Stimulated activated CD4-positive, alpha-beta T cell treated with anti-CD3 and anti-CD28 coated beads, Interleukin-1b, Interleukin-23, amount 100 ng/mL, for 1 hour (primary cell): ENCODE results near the gene SYT1.
"Not testable (repeated sequence)": the region's sequence is repeated elsewhere in the genome, so short reads cannot be mapped to it uniquely, and the experiment has no call there.

ENCODE experiments used
- DNase-seq, 2 donors: peaks; one replicate each; pipeline ENCODE4 v3.0.0-alpha.2; 2020; ENCODE audit warnings: low read depth in 2 of 2

SYT1 gene

DNA sequence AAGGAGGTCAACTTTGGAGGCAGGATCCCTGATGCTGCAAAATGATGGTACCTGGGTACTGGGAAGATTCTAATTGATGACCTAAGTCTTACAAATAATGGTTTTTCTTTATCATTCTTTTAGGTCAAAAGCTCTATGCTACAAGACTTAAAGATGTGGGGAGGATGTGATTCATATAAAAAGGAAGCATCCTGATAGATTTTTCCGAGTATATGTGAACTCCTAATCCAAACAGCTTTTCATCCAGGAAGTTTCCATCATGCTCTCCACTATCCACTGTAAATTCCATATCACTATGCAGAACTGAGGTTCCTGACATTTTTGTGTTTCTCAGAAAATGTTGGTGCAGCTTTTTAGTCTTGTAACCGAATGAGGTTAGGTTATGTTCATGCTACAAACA is 533.0 kb downstream of the SYT1 start:
- DNase-seq, result no peak

DNA sequence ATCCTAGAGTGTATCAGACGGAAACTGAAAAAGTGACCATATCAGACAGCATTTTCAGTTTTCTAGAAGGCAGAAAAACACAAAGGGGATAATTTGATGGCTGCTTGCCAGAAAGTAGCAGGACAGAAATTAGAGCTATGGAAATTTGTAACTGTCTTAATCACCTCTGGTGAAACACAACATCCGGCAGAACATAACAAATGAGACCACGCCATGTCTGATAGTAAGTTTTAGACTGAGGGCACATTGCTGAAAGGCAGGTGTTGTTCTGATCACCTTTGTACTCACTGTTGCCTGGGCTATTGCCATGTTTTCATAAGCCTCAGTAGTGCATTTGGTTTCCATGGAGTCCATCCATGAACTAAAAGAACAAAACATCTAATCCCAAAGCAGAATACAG is 535.9 kb downstream of the SYT1 start:
- no peak for DNase-seq

DNA sequence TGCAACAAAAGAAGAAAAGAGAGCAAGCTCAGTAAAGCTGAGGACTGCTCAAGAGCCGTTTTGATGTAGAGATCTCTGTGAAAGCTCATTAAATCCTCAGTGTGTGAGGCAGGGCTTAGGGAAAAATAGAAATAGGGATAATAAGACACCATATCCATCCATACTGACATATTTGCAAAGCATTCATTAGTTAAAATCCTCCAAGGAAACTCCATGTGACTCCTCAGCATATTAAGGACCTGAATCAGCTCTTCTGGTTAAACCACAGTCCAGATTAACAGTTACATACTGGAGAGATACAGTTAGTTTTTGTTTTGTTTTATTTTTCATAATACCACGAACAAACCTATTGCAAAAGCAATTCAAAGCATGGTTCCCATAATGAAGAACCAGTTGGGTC is 538.0 kb downstream of the SYT1 start:
- DNase-seq, result no peak

DNA sequence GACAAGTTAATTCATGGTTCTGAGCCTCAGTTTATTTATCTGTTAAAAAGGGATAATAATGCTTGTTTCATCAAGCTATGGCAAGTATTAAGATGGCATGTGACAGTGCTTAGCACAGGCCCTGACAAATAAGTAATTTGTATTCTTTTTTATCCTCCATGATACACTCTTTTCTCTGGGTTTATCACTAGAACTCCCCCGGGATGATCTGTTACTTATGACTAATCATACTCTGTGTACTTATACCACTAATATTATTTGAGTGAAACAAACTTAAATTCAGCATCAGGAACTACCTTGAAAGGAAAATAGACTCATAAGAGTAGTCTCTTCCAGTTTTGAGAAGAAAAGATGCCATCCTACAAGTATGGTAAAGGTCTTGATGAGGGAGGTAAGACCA is 542.4 kb downstream of the SYT1 start:
- no peak for DNase-seq

DNA sequence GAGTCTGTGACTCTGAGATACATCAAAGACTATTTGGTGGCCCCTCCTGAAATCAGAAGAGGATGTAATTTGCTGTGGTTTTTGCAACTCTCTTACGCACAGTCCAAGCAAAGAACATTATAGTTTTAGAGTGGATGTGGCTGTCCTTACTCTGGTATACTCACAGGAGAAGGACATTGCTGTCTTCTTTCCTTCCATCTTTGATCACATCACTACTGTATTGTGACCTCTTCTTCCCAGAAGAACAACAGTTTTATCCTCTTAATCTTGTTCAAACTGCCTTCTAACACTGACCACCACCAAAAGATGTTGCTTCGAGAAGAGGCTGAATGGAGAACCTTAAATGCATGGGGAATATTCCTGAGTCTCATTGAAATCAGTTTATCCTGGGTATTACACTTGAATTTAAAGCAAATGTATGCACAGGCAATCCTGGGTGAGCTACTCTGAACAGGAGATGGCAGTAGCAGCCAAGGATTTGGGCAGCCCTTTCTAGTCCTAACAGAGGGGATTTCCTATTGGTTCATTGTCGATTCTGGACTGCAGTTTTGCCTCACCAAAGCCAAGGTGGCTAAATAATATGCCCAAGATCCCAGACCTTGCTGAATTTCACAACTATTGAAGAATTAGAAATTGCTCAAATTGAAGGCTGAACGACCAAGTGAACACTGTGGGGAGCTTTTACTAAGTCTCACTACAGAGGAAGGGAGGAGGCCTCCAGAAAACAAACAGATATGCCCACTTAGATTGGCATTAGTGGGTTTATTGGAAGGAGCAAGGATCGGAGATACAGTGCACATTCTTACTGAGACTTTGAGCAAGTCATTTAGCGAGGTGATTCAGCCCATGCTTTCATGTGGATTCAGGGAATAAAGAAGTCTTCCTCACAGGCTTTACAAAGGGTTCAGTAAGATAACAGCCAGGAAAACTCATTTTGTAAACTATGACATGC is 543.4 kb downstream of the SYT1 start:
- DNase-seq, result no peak

DNA sequence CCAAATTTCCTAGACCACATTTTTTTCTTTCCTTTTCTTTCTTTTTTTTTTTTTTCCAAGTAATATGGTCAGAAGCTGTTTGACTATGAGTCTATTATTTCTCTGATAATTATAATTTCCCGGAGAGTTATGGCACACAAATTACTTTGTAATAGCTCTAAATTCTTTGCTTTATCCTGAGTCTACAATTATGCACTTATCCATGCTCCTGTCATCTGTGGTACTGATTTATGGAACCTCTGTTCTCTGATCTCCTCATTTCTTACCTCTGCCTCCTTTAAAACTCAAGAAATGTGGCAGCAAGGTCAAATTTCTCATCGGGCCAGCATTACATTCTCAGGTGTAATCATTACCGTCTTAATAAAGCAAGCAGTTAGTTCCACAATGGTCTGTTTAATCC is 544.1 kb downstream of the SYT1 start:
- DNase-seq, result no peak

DNA sequence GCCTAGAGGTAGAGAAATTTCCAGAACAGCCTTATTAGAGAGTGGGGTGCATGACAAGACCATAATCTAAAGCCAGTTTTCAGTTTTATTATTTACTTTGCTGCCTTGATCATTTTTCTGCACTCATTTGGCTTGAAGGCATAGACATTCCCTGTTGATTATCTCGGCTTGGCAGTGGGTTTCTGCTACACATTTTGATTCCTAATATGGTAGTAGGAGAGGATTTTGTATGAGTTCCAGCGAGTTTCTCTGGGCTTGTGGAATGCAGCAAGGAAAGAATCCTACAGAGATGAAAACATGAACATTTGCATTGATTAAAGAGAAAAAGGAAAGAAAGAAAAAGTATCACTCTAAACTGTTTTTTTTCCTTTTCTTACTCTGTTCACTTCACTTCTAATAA is 545.0 kb downstream of the SYT1 start:
- no peak for DNase-seq

DNA sequence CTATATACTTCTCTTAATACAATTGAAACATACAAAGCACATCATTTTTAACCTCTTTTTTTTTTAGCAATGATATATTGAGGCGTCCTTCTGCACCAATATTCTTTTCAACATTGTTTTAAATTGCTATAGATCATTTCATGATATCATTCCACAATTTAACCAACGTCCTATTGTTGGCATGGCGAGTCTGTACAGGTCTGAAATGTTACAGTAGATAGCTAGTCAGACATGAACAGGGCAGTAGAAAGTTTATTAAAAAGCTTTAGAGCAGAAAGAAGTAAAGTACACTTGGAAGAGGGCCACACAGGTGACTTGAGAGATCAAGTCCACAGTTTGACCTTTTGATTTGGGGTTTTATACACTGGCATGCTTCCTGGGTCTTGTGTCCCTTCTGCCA is 547.2 kb downstream of the SYT1 start:
- no peak for DNase-seq

DNA sequence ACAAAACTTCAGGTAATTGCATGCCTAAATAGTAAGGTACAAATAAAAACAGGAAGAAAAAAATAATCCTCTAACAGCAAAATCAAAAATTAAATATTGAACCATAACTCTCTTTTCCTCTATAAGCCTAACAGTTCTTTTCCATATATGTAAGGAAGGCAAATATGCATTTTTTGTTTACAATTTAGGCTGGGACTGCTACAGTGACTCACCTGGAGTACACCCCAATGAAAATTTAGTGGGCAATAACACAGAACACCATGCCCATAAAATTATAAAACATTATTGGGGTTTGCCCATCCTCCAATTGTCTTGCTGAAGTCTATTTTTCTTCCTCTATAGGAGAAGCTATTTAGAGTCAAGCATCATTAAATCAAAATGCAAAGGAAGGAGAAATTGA is 549.2 kb downstream of the SYT1 start:
- no peak for DNase-seq

DNA sequence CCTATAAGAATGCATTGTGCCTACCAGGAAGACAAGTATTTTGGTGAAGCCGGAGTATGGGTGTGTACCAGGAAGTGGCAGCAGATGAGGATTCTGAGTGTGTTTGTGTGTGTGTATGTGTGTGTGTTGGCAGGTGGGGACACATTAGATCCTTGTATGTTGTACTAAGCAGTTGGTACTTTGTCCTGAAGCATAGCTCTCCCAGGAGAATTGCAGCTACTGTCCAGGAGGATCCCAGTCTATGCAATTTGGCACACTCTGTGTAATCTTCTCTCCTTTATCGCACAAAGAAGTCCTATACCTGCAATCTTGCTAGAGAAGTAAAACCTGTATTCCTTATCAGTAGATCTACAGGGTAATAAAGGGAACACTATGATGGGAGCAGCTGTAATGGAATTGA is 549.7 kb downstream of the SYT1 start:
- DNase-seq, result no peak

DNA sequence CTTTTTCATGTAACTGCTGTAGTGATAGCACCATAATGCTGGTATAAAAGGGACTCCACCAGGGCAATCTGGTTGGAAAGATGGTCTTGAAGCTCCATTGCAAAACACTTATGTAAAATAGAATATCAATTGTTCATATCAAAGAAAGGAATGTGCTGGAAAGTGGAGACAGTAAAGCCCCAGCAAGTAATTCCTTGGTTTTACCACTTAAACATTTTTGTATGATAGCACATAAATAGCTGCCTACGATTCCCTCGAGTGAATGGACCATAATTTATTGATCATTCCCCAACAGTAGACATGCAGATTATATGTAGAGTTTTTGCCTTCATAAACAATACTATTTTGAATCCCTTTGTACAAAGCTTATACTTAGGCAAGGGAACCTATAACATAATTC is 550.7 kb downstream of the SYT1 start:
- no peak for DNase-seq

DNA sequence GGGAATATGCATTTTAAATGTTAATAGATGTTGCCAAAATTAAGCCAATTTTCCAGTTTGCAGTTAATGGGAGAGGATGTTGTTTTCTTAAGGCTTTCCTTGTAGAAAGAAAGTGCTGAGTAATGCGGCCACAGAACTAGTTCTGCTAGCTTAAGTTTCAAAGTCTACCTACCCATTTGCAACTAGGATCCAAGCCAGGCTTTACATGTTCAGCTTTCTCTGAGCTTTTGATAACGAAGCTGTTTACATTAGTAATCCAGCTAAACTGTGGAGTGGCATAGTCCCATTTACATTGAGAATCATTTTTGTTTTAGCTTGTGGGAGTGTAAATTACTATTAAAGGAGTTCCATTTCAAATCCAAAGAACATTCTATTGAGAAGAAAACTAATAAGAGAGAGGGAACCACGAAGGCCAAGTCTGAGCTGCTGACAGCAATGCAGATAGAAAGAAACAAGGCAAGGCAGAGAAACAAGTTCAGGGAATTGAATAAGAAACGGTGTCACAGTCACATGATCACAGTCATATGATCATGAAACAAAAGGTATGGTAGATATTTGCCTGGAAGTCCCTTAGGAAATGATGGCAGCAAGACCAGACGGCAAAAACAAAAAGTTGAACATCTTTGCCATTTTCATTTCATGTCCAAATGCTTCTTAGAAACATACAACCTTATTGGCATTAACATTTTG is 551.3 kb downstream of the SYT1 start:
- DNase-seq, result no peak

DNA sequence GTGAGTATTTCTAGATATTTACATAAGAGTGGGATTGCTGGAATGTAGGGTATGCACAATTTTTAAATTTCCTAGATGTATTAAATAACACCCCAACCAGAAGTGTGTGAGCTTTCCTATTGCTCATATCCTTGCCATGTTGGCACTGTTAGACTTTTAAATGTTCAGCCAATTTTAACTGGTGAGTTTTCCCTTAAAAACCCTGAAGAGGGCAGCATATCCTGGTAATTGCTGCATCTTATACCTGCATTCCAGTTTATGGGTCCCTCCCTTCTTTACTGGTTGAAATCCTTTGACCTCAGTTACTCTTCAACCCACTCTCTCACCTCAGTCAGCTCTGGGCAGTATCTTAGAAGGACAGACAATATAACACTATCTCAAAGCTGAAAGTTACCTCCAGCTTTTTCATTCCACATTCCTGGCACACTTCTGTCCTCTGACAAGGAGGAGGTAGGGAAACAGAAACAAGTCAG is 555.6 kb downstream of the SYT1 start:
- no peak for DNase-seq

DNA sequence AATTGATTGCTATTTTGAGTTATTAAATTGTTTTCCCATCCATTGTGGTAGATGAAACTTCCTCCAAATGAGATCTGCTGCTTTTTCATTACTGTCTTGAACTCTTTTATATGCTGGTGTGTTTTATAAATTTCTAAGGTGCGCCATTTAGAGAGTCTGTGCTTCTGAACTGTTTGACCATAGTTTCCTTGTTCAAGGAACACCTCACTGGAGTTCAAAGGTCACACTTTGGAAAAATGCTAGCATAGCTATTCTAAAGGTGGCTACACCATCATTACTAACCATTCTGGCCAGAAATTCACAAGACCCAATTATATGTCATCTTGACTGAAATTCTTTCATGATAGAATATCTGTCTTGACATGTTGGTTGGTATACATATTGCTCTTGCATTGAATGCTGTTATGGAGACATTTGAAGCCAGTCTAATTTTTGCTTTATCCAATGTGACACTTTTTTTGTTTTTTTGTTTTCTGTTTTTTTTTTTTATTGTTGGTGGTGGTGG is 556.7 kb downstream of the SYT1 start:
- DNase-seq, result no peak

DNA sequence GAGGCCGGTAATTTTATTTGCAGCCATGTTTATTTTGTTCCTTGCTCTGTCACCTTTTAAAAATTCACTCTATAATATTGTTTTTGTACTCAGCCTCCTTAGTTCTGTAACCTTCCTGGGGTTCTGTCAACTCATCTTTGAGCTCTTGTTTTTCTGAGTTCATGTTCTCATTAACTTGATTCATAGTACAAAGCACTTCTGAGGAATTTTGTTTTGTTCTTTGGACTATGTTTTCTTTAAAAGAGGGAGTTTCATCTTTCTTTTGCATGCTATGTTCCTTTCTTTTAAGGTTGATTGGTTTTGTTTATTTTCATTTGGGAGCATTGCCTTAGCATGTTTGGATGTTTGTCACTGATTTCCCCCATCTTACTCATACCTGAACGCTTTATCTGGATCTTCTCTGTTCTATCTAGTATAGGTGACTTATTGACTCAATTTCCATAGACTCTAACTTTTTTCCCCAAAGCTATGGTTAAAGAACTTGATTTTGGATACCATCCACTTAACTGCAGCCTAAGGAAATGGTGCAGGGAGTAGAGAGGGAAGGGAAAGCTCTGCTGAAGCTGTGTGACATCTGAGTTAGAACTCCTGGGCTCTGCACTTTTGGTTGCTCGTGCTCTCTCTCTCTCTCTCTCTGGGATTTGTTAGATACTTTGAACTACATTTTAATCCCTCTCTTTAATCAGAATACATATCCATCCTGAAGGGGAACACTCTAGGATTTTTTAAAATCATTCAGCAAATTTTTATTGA is 557.7 kb downstream of the SYT1 start:
- no peak for DNase-seq

DNA sequence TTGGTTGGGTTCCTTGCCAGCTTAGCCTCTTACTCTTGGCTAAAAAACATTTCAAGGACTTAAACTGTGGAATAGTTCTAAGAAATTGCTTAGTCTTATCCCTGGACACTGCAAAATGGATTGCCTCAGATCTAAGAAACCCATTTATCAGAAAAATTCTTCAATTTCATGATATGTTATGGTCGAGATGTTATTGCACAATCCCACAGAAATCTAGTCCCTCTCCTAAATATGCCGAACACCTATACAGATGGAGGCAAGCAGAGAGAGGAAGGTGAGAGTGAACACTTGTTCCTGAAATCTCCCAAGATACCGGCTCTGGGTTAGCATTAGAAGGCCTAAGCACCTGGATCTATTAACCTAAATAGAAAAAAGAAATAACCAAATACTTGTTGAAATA is 559.0 kb downstream of the SYT1 start:
- no peak for DNase-seq

DNA sequence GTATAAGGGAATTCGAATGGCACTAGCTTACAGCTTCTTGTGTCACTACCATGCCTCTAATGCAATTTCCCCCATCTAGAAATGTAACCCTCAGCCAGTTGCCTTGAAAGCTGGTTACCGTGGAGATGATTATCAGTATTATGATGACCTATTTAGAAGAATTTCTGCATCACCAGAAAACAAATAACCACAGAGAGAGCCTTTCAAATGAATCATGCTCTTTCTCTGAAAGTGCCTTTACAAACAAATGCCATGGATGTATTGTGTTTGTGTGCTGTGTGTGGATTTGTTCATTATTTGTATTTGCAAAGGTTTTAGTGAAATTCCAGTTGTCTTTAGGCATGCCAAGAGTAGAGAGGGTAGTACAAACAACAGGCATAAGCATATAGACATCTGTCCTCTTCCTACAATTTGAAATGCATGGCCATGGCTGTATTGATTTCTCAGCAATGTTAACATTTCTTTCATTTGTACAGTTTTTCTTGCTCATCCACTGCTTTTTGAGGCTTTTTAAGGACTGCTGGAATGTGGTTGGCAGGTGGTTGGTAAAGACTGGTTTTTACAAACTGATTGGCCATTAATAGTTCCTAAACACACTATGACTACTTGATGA is 559.6 kb downstream of the SYT1 start:
- no peak for DNase-seq

DNA sequence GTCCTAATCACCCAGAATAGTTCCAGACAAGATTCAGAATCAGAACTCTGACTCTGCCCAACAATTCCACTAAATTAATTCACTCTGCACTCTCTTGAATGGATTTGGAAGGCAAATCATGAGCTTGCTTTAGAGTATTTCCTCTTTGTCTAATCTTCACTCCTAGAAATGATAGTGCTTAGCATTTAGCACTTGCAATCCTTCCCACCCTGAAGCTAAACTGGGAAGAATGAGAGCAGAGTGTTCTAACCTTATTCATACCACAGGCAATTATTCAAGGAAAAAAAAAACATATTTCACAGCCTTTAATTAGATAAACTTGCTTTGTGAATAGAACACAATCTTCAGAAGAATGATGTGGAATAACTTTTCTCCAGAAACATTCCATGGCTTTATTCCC is 561.5 kb downstream of the SYT1 start:
- DNase-seq, result no peak

DNA sequence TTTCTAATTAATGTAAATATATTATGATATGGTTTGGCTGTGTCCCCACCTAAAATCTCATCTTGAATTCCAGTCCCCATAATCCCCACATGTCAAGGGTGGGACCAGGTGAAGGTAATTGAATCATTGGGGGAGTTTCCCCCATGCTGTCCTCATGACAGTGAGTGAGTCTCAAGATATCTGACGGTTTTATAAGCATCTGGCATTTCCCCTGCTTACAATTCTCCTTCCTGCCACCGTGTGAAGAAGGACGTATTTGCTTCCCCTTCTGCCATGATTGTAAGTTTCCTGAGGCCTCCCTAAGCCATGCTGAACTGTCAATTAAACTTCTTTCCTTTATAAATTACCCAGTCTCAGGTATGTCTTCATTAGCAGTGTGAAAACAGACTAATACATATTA is 562.2 kb downstream of the SYT1 start:
- not testable (repeated sequence) for DNase-seq

DNA sequence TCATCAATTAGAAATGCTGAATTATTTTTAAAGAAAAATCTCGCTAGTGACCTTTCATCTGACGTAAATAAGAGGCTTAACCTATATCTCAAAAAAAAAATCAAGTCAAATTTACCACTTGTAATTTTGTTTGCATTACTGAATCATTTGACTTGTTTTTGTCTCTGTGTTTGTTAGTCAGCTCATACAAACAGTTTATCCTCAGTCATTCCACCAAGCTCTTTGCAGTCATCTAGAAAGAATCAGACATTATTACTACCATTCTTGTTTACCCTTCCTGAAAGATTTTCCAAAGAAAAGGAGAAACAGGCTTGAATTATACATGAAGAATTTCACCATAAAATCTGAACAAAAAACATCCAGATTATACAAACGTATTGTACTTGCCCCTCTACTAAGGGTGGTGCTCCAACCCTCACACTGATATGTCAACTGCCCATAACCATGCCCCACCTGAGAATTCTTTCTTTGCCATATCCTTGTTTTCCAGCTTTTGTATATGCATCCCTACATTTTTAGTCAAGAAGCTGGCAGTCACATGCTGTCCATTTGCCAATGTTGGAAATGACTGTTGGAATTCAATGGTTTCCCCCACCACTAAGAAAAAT is 569.0 kb downstream of the SYT1 start:
- DNase-seq, result no peak

DNA sequence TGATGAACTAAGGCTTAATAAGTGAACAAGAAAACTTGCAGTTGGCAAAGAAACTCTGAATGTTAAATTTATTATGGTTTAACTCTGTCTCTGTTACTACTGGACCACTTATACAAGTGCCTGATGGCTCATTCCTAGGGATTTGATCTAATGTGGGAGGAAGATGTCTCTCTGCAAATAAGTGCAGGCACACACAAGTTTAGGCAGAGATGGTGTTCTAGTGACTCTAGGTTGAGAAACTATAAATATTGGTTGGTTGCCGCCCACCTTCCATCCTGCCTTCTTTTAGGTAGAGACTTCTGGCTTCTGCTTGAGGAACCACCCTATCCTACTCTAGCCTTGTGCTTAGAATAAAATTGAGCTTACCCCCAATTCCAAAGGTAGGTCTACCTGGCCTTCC is 570.0 kb downstream of the SYT1 start:
- DNase-seq, result no peak
